ENCODE data around the gene KAZN. TPM values are rescaled to one million over a fixed set of nuclear protein-coding genes. Genes with fewer than 3 reads are reported as not detected.

The KAZN gene
- total RNA-seq, 2 donors from 2014 or later = 9.8 to 12.2 TPM

- no peak for DNase-seq
- no peaks in the 10 kb centered on the region for H3K36me3 ChIP-seq
- H3K9me3 ChIP-seq = no peaks in the 10 kb centered on the region
- no peak for TF ChIP-seq CTCF (IDR thresholded peaks at IDR 0.05)
- H3K27me3 ChIP-seq = no peaks in the 10 kb centered on the region
- H3K4me1 ChIP-seq = no peaks in the 10 kb centered on the region
- no peak overlapping the region for H3K9ac ChIP-seq (ENCODE audit: low read depth in 2 of 2, low read length in 2 of 2)
- intact Hi-C loops (cut with DNase I) = no loop called here
- no peak overlapping the region for H3K27ac ChIP-seq
- H3K4me3 ChIP-seq = no peak overlapping the region
Observed at GRCh38 chr1:14964711-14965055, 366.2 kb downstream of the KAZN start.

GRCh38 chr1:14968251-14968851 lies 369.9 kb downstream of the KAZN start:
- no peak overlapping the region for H3K4me3 ChIP-seq
- H3K36me3 ChIP-seq = no peaks in the 10 kb centered on the region
- intact Hi-C loops (cut with DNase I) = no loop called here
- H3K27ac ChIP-seq = no peak overlapping the region
- no peaks in the 10 kb centered on the region for H3K27me3 ChIP-seq
- no peaks in the 10 kb centered on the region for H3K9me3 ChIP-seq
- no peak for DNase-seq
- no peak overlapping the region for H3K9ac ChIP-seq (ENCODE audit: low read depth in 2 of 2, low read length in 2 of 2)
- TF ChIP-seq CTCF (IDR thresholded peaks at IDR 0.05) = no peak
- H3K4me1 ChIP-seq = no peaks in the 10 kb centered on the region

GRCh38 chr1:14969006-14969405 lies 370.5 kb downstream of the KAZN start:
- no peak for DNase-seq
- Histone ChIP-seq H3K36me3 (no peaks in the 10 kb centered on the region), H3K9me3 (no peaks in the 10 kb centered on the region), H3K9ac (ENCODE audit: low read depth in 2 of 2, low read length in 2 of 2) (no peak overlapping the region), H3K4me3 (no peak overlapping the region), H3K27me3 (no peaks in the 10 kb centered on the region), H3K27ac (no peak overlapping the region), H3K4me1 (no peaks in the 10 kb centered on the region)
- intact Hi-C loops (cut with DNase I) = no loop called here
- TF ChIP-seq CTCF (IDR thresholded peaks at IDR 0.05) = no peak

GRCh38 chr1:14970115-14970798 lies 371.8 kb downstream of the KAZN start:
- Histone ChIP-seq H3K36me3 (no peaks in the 10 kb centered on the region), H3K9ac (ENCODE audit: low read depth in 2 of 2, low read length in 2 of 2) (no peak overlapping the region), H3K9me3 (no peaks in the 10 kb centered on the region), H3K4me3 (no peak overlapping the region), H3K27me3 (no peaks in the 10 kb centered on the region), H3K4me1 (no peaks in the 10 kb centered on the region), H3K27ac (no peak overlapping the region)
- peak; percentile 52 for DNase-seq
- intact Hi-C loops (cut with DNase I) = no loop called here
- no peak for TF ChIP-seq CTCF (IDR thresholded peaks at IDR 0.05)

GRCh38 chr1:14970799-14971141 lies 372.3 kb downstream of the KAZN start:
- TF ChIP-seq CTCF (IDR thresholded peaks at IDR 0.05) = no peak
- DNase-seq = no peak
- Histone ChIP-seq H3K4me1 (no peaks in the 10 kb centered on the region), H3K36me3 (no peaks in the 10 kb centered on the region), H3K9ac (ENCODE audit: low read depth in 2 of 2, low read length in 2 of 2) (no peak overlapping the region), H3K9me3 (no peaks in the 10 kb centered on the region), H3K4me3 (no peak overlapping the region), H3K27ac (no peak overlapping the region), H3K27me3 (no peaks in the 10 kb centered on the region)
- intact Hi-C loops (cut with DNase I) = no loop called here

Measured in colonic mucosa (tissue), 4 donors.